WTC11 (cell line): ENCODE results near the gene TMEM175. TPM values are rescaled to one million over a fixed set of nuclear protein-coding genes. Genes with fewer than 3 reads are reported as not detected.

Experiments
- ATAC-seq: fragments of 200-7000 bp; cut with Tn5 transposase; 2 replicates; pipeline ENCODE4 v1.10.0; 2021; ENCODE audit warnings: mild to moderate bottlenecking, moderate library complexity
- CTCF ChIA-PET: fragments of 300-600 bp; sonication (Branson Sonifier 250); formaldehyde crosslinking; loops from one replicate; lab custom pipeline; 2021; ENCODE audit warnings: antibody characterized with exemption; lab: Charles Lee
- POLR2A ChIA-PET: fragments of 350-600 bp; sonication (Branson Sonifier 250); formaldehyde crosslinking; loops from one replicate; lab custom pipeline; 2021; ENCODE audit warnings: antibody characterized with exemption; lab: Charles Lee
- DNase-seq: peaks from one replicate; pipeline ENCODE4 v3.0.0; 2021; ENCODE audit warnings: low spot score
- H3K27ac Mint-ChIP-seq: 2 replicates; pipeline ENCODE4 v1.8.0; 2021; ENCODE audit warnings: mixed read lengths
- H3K27me3 Mint-ChIP-seq: 2 replicates; pipeline ENCODE4 v1.8.0; 2021; ENCODE audit warnings: low read depth, mild to moderate bottlenecking, moderate library complexity, mixed read lengths
- H3K36me3 Mint-ChIP-seq: 2 replicates; pipeline ENCODE4 v1.8.0; 2021; ENCODE audit warnings: mixed read lengths
- H3K4me1 Mint-ChIP-seq: 2 replicates; pipeline ENCODE4 v1.8.0; 2022; ENCODE audit warnings: mixed read lengths
- H3K4me3 Mint-ChIP-seq: 2 replicates; pipeline ENCODE4 v1.8.0; 2021; ENCODE audit warnings: mild to moderate bottlenecking, moderate library complexity, mixed read lengths
- H3K9me3 Mint-ChIP-seq: 2 replicates; pipeline ENCODE4 v1.8.0; 2021; ENCODE audit warnings: mixed read lengths
- CREB1 ChIP-seq: sonication (generic); formaldehyde crosslinking; IDR thresholded peaks from 2 replicates; pipeline ENCODE4 v1.8.0; 2023; ENCODE audit warnings: mild to moderate bottlenecking, missing genetic modification reagents
- CREM ChIP-seq: sonication (generic); formaldehyde crosslinking; IDR thresholded peaks from 2 replicates; pipeline ENCODE4 v1.8.1; 2022; ENCODE audit warnings: mild to moderate bottlenecking, missing genetic modification reagents, moderate library complexity
- ELF4 ChIP-seq: sonication (generic); formaldehyde crosslinking; IDR thresholded peaks from 2 replicates; pipeline ENCODE4 v1.8.1; 2022; ENCODE audit warnings: low read depth, mild to moderate bottlenecking, moderate library complexity, missing genetic modification reagents
- FOXJ3 ChIP-seq: sonication (generic); formaldehyde crosslinking; IDR thresholded peaks from 2 replicates; pipeline ENCODE4 v1.9.0; 2021; ENCODE audit warnings: missing genetic modification reagents, mild to moderate bottlenecking, borderline replicate concordance
- JAZF1 ChIP-seq: fragments of 250-450 bp; sonication (Bioruptor Pico); IDR thresholded peaks from 2 replicates; pipeline ENCODE4 v1.9.0; 2021; ENCODE audit warnings: moderate library complexity, mild to moderate bottlenecking, inconsistent platforms
- JUN ChIP-seq: sonication (generic); formaldehyde crosslinking; IDR thresholded peaks from 2 replicates; pipeline ENCODE4 v1.8.0; 2023; ENCODE audit warnings: mild to moderate bottlenecking, missing genetic modification reagents
- MYBL2 ChIP-seq: sonication (generic); formaldehyde crosslinking; IDR thresholded peaks from 2 replicates; pipeline ENCODE4 v1.8.1; 2023; ENCODE audit warnings: mild to moderate bottlenecking, moderate library complexity, missing genetic modification reagents
- NR2C2 ChIP-seq: sonication (generic); formaldehyde crosslinking; IDR thresholded peaks from 2 replicates; pipeline ENCODE4 v1.8.0; 2022; ENCODE audit warnings: mild to moderate bottlenecking, missing genetic modification reagents
- RORB ChIP-seq: fragments of 250-450 bp; sonication (Bioruptor Pico); IDR thresholded peaks from 2 replicates; pipeline ENCODE4 v1.9.0; 2021; ENCODE audit warnings: mild to moderate bottlenecking
- SMAD3 ChIP-seq: sonication (generic); formaldehyde crosslinking; IDR thresholded peaks from 2 replicates; pipeline ENCODE4 v1.8.0; 2022; ENCODE audit warnings: missing genetic modification reagents, mild to moderate bottlenecking, borderline replicate concordance
- SOX15 ChIP-seq: fragments of 250-450 bp; sonication (Bioruptor Pico); IDR thresholded peaks from 2 replicates; pipeline ENCODE4 v1.9.0; 2021; ENCODE audit warnings: mild to moderate bottlenecking
- TCF7 ChIP-seq: sonication (generic); formaldehyde crosslinking; IDR thresholded peaks from 2 replicates; pipeline ENCODE4 v1.8.0; 2022; ENCODE audit warnings: mild to moderate bottlenecking, low read depth, missing genetic modification reagents, moderate library complexity
- TP53 ChIP-seq: sonication (generic); formaldehyde crosslinking; IDR thresholded peaks from 2 replicates; pipeline ENCODE4 v1.8.1; 2023; ENCODE audit warnings: mild to moderate bottlenecking, missing genetic modification reagents
- ZNF416 ChIP-seq: fragments of 250-450 bp; sonication (Bioruptor Pico); IDR thresholded peaks from 2 replicates; pipeline ENCODE4 v1.9.0; 2021; ENCODE audit warnings: mild to moderate bottlenecking, inconsistent platforms
- total RNA-seq: library from RNA; stranded (reverse); gene quantifications from 3 replicates; pipeline ENCODE4 v1.2.3, GENCODE V29; 2021
- TF ChIP-seq, protein P1 (sequence below): sonication (generic); formaldehyde crosslinking; IDR thresholded peaks from 2 replicates; pipeline ENCODE4 v1.8.0; 2022; ENCODE audit warnings: mild to moderate bottlenecking, missing genetic modification reagents
- TF ChIP-seq, protein P2 (sequence below): sonication (generic); formaldehyde crosslinking; IDR thresholded peaks from 2 replicates; pipeline ENCODE4 v1.8.1; 2023; ENCODE audit warnings: mild to moderate bottlenecking, missing genetic modification reagents
- TF ChIP-seq, protein P3 (sequence below): sonication (generic); formaldehyde crosslinking; IDR thresholded peaks from 2 replicates; pipeline ENCODE4 v1.8.1; 2023; ENCODE audit warnings: mild to moderate bottlenecking, missing genetic modification reagents, borderline replicate concordance
- TF ChIP-seq, protein P4 (sequence below): sonication (generic); formaldehyde crosslinking; IDR thresholded peaks from 2 replicates; pipeline ENCODE4 v1.8.1; 2022; ENCODE audit warnings: mild to moderate bottlenecking, missing genetic modification reagents, moderate library complexity, borderline replicate concordance
- TF ChIP-seq, protein P5 (sequence below): fragments of 200-600 bp; IDR thresholded peaks from 2 replicates; pipeline ENCODE4 v1.8.0; 2022; ENCODE audit warnings: antibody characterized with exemption

Gene TMEM175
- total RNA-seq, 1 experiment from 2014 or later, result 9.2 TPM

DNA sequence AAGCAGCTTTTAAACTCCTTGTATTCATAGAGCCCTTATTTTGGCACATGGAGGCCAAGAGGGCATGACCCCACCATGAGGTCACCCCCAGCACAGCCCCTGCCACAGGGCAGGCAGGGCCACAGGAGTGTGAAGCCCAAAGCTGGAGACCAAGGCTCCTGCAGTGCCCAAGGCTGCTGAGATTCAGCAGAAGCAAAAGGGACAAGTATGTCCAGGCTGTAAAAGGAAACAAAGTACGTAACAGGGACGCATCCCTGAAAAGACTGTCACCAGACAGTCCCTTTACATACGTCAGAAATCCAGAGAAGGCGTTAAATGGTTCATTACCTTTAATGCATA, 19.0 kb upstream of the TMEM175 start:
- ChIA-PET POLR2A (no interaction called here), CTCF (interaction anchor here (1.3 kb wide), 1 partner anchor 18 kb away, joined by 5 read pairs; the partner anchor contains the start of genes GAK and TMEM175)
- ATAC-seq (no peak), DNase-seq (no peak)
- TF ChIP-seq CREB1 (CRISPR knock-in tag), result no peak
- no peak for TF ChIP-seq SMAD3 (CRISPR knock-in tag)
- no peak for TF ChIP-seq NR2C2 (CRISPR knock-in tag)
- TF ChIP-seq ZNF416 (CRISPR knock-in tag), result no peak
- no peak for TF ChIP-seq JUN (CRISPR knock-in tag)
- TF ChIP-seq, protein P1, sequence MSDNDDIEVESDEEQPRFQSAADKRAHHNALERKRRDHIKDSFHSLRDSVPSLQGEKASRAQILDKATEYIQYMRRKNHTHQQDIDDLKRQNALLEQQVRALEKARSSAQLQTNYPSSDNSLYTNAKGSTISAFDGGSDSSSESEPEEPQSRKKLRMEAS (CRISPR knock-in tag), result no peak
- TF ChIP-seq RORB (CRISPR knock-in tag), result no peak
- TF ChIP-seq, protein P2, sequence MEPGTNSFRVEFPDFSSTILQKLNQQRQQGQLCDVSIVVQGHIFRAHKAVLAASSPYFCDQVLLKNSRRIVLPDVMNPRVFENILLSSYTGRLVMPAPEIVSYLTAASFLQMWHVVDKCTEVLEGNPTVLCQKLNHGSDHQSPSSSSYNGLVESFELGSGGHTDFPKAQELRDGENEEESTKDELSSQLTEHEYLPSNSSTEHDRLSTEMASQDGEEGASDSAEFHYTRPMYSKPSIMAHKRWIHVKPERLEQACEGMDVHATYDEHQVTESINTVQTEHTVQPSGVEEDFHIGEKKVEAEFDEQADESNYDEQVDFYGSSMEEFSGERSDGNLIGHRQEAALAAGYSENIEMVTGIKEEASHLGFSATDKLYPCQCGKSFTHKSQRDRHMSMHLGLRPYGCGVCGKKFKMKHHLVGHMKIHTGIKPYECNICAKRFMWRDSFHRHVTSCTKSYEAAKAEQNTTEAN (CRISPR knock-in tag), result no peak
- TF ChIP-seq CREM (CRISPR knock-in tag), result no peak
- no peak for TF ChIP-seq SOX15 (CRISPR knock-in tag)
- TF ChIP-seq MYBL2 (CRISPR knock-in tag), result no peak
- H3K27me3 Mint-ChIP-seq, result no peaks in the 10 kb centered on the region
- peaks cover 5% of the 10 kb centered on the region for H3K4me1 Mint-ChIP-seq
- no peak overlapping the region for H3K27ac Mint-ChIP-seq
- no peak overlapping the region for H3K4me3 Mint-ChIP-seq
- H3K9me3 Mint-ChIP-seq, result no peaks in the 10 kb centered on the region
- peaks cover 10% of the 10 kb centered on the region for H3K36me3 Mint-ChIP-seq

DNA sequence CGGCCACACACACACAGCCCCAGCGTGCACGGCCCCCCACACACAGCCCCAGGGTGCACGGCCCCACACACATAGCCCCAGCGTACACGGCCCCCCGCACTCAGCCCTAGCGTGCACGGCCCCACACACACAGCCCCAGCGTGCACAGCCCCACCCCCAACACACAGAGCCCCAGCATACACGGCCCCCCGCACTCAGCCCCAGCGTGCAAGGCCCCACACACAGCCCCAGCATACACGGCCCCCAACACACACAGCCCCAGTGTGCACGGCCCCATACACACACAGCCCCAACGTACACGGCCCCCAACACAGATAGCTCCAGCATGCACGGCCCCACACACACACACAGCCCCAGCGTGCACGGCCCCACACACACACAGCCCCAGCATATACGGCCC, 17.7 kb upstream of the TMEM175 start:
- H3K4me3 Mint-ChIP-seq, result no peak overlapping the region
- ChIA-PET POLR2A (no interaction called here), CTCF (no interaction called here)
- DNase-seq, result no peak
- peaks cover 10% of the 10 kb centered on the region for H3K36me3 Mint-ChIP-seq
- no peak for ATAC-seq
- H3K4me1 Mint-ChIP-seq, result peaks cover 5% of the 10 kb centered on the region
- no peaks in the 10 kb centered on the region for H3K27me3 Mint-ChIP-seq
- TF ChIP-seq TCF7 (CRISPR knock-in tag), result no peak
- TF ChIP-seq, protein P3, sequence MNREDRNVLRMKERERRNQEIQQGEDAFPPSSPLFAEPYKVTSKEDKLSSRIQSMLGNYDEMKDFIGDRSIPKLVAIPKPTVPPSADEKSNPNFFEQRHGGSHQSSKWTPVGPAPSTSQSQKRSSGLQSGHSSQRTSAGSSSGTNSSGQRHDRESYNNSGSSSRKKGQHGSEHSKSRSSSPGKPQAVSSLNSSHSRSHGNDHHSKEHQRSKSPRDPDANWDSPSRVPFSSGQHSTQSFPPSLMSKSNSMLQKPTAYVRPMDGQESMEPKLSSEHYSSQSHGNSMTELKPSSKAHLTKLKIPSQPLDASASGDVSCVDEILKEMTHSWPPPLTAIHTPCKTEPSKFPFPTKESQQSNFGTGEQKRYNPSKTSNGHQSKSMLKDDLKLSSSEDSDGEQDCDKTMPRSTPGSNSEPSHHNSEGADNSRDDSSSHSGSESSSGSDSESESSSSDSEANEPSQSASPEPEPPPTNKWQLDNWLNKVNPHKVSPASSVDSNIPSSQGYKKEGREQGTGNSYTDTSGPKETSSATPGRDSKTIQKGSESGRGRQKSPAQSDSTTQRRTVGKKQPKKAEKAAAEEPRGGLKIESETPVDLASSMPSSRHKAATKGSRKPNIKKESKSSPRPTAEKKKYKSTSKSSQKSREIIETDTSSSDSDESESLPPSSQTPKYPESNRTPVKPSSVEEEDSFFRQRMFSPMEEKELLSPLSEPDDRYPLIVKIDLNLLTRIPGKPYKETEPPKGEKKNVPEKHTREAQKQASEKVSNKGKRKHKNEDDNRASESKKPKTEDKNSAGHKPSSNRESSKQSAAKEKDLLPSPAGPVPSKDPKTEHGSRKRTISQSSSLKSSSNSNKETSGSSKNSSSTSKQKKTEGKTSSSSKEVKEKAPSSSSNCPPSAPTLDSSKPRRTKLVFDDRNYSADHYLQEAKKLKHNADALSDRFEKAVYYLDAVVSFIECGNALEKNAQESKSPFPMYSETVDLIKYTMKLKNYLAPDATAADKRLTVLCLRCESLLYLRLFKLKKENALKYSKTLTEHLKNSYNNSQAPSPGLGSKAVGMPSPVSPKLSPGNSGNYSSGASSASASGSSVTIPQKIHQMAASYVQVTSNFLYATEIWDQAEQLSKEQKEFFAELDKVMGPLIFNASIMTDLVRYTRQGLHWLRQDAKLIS (CRISPR knock-in tag), result no peak
- no peak for TF ChIP-seq TP53
- no peak for TF ChIP-seq JAZF1 (CRISPR knock-in tag)
- no peak for TF ChIP-seq ELF4 (CRISPR knock-in tag)
- TF ChIP-seq FOXJ3 (CRISPR knock-in tag), result no peak
- TF ChIP-seq, protein P4, sequence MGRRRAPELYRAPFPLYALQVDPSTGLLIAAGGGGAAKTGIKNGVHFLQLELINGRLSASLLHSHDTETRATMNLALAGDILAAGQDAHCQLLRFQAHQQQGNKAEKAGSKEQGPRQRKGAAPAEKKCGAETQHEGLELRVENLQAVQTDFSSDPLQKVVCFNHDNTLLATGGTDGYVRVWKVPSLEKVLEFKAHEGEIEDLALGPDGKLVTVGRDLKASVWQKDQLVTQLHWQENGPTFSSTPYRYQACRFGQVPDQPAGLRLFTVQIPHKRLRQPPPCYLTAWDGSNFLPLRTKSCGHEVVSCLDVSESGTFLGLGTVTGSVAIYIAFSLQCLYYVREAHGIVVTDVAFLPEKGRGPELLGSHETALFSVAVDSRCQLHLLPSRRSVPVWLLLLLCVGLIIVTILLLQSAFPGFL (CRISPR knock-in tag), result no peak
- TF ChIP-seq, protein P5, sequence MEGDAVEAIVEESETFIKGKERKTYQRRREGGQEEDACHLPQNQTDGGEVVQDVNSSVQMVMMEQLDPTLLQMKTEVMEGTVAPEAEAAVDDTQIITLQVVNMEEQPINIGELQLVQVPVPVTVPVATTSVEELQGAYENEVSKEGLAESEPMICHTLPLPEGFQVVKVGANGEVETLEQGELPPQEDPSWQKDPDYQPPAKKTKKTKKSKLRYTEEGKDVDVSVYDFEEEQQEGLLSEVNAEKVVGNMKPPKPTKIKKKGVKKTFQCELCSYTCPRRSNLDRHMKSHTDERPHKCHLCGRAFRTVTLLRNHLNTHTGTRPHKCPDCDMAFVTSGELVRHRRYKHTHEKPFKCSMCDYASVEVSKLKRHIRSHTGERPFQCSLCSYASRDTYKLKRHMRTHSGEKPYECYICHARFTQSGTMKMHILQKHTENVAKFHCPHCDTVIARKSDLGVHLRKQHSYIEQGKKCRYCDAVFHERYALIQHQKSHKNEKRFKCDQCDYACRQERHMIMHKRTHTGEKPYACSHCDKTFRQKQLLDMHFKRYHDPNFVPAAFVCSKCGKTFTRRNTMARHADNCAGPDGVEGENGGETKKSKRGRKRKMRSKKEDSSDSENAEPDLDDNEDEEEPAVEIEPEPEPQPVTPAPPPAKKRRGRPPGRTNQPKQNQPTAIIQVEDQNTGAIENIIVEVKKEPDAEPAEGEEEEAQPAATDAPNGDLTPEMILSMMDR, result no peak
- H3K9me3 Mint-ChIP-seq, result no peaks in the 10 kb centered on the region
- no peak overlapping the region for H3K27ac Mint-ChIP-seq
